ENCODE data around the gene HDAC4. TPM values are rescaled to one million over a fixed set of nuclear protein-coding genes. Genes with fewer than 3 reads are reported as not detected.

HDAC4 gene
- total RNA-seq, 1 experiment from 2014 or later: 47.6 TPM

- intact Hi-C loops (cut with micrococcal nuclease): no loop called here
- no peaks in the 10 kb centered on the region for H4K20me1 ChIP-seq (ENCODE audit: insufficient read depth)
- H3K9ac ChIP-seq (ENCODE audit: low read length): no peak overlapping the region
- H3K79me2 ChIP-seq (ENCODE audit: insufficient read depth, low read length): no peaks in the 10 kb centered on the region
- no peaks in the 10 kb centered on the region for H3K4me1 ChIP-seq (ENCODE audit: control insufficient read depth in 1 of 2, insufficient read depth in 2 of 2, low read length in 2 of 2)
- ChIA-PET POLR2A (no interaction called here), RAD21 (ENCODE audit: low non-redundant PET in 1 of 2, low total read pairs in 2 of 2, uncharacterized antibody in 2 of 2, unreplicated experiment in 2 of 2) (no interaction called here), CTCF (no interaction called here)
- DNase-seq (ENCODE audit: low read depth, low spot score) (no peak), ATAC-seq (no peak)
- no peaks in the 10 kb centered on the region for H3K9me2 ChIP-seq (ENCODE audit: insufficient read depth)
- no peaks in the 10 kb centered on the region for H3K36me3 ChIP-seq (ENCODE audit: control insufficient read depth in 1 of 2, insufficient read depth in 2 of 2, low read length in 2 of 2)
- no peak overlapping the region for H3K4me3 ChIP-seq (replicated peaks in 1 of 2; ENCODE audit: low read depth in 1 of 2, low read length in 2 of 2)
- H3K9me3 ChIP-seq (ENCODE audit: control insufficient read depth in 1 of 2, insufficient read depth in 1 of 2, low read depth in 1 of 2, low read length in 2 of 2): no peaks in the 10 kb centered on the region
- H3K27ac ChIP-seq (ENCODE audit: low read depth, low read length): no peak overlapping the region
- H3K27me3 ChIP-seq (ENCODE audit: insufficient read depth, low read length): peaks cover 28% of the 10 kb centered on the region
- BruUV-seq (replicated peaks): no TSS peak
- TF ChIP-seq ZFX (IDR thresholded peaks at IDR 0.05) (no peak), MAX (IDR thresholded peaks at IDR 0.05) (no peak), ZNF274 (IDR thresholded peaks at IDR 0.05; ENCODE audit: low read depth, low read length) (no peak), EZH2 (IDR thresholded peaks at IDR 0.05) (no peak), YY1 (IDR thresholded peaks at IDR 0.05; ENCODE audit: extremely low read depth, insufficient replicate concordance, low read depth, low read length) (no peak), SIN3A (IDR thresholded peaks at IDR 0.05; ENCODE audit: low read depth) (no peak), SP1 (IDR thresholded peaks at IDR 0.05; ENCODE audit: low read depth) (no peak), CBX3 (IDR thresholded peaks at IDR 0.05; ENCODE audit: low read depth) (no peak), TCF7L2 (IDR thresholded peaks at IDR 0.05; ENCODE audit: borderline replicate concordance, extremely low read depth, insufficient read depth, insufficient read length) (no peak), REST (IDR thresholded peaks at IDR 0.05; ENCODE audit: low read depth) (no peak)
- TF ChIP-seq, protein P1, sequence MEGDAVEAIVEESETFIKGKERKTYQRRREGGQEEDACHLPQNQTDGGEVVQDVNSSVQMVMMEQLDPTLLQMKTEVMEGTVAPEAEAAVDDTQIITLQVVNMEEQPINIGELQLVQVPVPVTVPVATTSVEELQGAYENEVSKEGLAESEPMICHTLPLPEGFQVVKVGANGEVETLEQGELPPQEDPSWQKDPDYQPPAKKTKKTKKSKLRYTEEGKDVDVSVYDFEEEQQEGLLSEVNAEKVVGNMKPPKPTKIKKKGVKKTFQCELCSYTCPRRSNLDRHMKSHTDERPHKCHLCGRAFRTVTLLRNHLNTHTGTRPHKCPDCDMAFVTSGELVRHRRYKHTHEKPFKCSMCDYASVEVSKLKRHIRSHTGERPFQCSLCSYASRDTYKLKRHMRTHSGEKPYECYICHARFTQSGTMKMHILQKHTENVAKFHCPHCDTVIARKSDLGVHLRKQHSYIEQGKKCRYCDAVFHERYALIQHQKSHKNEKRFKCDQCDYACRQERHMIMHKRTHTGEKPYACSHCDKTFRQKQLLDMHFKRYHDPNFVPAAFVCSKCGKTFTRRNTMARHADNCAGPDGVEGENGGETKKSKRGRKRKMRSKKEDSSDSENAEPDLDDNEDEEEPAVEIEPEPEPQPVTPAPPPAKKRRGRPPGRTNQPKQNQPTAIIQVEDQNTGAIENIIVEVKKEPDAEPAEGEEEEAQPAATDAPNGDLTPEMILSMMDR (IDR thresholded peaks at IDR 0.05 in 2 of 3, conservative IDR thresholded peaks at IDR 0.05 in 1 of 3; ENCODE audit: borderline replicate concordance in 1 of 3, insufficient read depth in 1 of 3, low read depth in 2 of 3, low read length in 2 of 3): no peak
- H2AFZ ChIP-seq (ENCODE audit: low read depth, low read length, poor library complexity, severe bottlenecking): no peak overlapping the region
- H3K4me2 ChIP-seq (ENCODE audit: low read length): no peak overlapping the region
These were observed 373.2 kb downstream of the HDAC4 start for GRCh38 chr2:239027391-239028252.
